Renal cortical epithelial cell (primary cell): Measurements from ENCODE around the gene ZNF615. TPM values are rescaled to one million over a fixed set of nuclear protein-coding genes. Genes with fewer than 3 reads are reported as not detected.
"Not testable (repeated sequence)": the region's sequence is repeated elsewhere in the genome, so short reads cannot be mapped to it uniquely, and the experiment has no call there.

Source experiments
- DNase-seq: peaks from one replicate; pipeline ENCODE4 v3.0.0-alpha.2; 2011; ENCODE audit warnings: low read depth
- total RNA-seq: library from RNA; depleted of rRNA; stranded (reverse); fragments of >200 nt; gene quantifications from 2 replicates; pipeline ENCODE4 v1.2.3, GENCODE V29; 2014

The ZNF615 gene
- total RNA-seq, 1 donor from 2014 or later: 20.6 TPM

DNA sequence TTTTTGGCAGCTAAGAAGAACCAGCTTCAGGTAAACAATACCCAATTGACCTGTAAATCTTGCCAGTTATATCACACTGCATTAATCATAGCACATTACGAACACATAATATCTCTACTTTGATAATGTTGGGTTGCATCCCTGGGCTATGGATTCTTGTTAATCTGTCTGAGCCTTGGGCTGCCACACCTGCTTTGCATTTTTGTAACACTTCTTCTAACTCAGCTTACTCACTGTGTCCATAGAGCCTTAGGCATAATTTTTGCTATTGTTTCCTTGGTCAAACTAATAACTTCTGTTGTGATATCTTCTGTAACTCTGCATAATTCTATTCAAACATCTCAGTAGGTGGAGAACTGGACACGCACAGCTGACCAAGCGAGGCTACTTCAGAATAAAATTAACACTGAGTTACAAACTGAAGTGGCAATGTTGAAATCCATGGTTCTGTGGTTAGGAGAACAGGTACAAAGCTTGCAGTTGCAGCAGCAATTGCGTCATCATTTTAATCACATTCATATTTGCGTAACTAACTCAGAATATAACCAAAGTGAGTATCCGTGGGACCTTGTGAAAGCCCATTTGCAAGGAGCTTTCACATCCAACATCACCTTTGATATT lies 27.8 kb downstream of the ZNF615 start:
- peak; percentile 66 for DNase-seq

DNA sequence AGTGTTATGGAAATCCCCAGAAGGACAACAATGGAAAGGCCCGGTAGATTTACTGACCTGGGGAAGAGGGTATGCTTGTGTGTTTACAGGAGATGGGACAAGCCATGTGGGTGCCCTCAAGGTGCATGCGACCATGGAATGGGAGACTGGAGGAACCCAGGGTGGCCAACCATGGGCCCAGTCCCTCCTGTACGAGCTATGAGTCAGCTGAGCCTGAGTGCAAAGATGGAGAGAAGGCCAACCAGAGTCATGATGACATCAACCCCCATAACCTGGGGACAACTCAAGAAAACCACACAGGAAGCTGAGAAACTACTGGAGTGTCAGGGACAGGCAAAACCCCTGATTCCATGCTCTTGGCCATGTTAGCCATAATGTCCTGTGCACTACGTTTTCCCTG lies 29.1 kb downstream of the ZNF615 start:
- no peak for DNase-seq

DNA sequence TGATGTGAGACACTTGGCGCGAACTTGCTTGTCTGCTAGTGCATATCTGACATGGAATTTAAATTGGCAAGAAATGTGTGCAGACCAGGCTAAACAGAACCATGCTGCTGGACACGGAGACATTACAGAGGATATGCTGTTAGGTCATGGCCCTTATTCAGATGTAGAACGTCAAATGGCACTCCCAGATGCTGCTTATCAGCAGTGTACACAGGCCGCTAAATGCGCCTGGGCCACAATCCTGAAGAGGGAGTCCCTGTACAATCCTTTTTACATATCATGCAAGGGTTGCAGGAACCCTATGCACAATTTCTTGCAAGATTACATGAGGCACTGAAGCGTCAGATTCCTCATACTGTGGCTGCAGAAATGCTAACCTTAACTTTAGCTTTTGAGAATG lies 30.7 kb downstream of the ZNF615 start:
- no peak for DNase-seq

DNA sequence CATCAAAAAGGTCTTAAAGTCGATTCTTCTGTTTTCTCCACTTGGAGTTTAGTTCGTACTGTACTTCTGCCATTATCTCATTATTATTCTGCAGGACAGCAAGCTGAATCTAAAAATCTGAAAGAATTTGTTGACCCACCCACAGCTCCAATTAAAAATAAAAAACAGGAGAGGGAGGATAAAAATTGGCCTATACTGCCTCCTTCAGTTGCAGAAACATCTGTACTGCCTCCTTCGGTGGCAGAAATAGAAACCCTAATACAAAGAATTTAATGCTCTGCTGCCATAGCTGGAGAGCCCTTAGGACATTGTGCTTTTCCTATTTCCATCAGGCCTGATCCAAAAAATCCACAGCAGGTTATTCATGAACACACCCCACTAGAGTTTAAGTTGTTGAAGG lies 31.2 kb downstream of the ZNF615 start:
- no peak for DNase-seq

DNA sequence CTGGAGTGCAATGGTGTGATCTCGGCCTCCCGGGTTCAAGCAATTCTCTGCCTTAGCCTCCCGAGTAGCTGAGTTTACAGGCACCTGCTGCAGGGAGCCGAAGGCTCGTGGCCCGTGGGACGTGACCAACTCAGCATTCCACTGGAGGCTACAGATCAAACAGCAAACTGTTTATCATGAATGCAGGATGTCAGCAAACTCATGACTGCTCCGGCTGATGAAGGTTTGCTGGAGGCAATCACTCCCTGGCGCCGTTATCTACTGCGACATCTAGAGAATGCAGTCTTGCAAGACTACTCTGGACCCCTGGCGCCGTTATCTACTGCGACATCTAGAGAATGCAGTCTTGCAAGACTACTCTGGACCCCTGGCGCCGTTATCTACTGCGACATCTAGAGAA lies 32.2 kb downstream of the ZNF615 start:
- DNase-seq: not testable (repeated sequence)

DNA sequence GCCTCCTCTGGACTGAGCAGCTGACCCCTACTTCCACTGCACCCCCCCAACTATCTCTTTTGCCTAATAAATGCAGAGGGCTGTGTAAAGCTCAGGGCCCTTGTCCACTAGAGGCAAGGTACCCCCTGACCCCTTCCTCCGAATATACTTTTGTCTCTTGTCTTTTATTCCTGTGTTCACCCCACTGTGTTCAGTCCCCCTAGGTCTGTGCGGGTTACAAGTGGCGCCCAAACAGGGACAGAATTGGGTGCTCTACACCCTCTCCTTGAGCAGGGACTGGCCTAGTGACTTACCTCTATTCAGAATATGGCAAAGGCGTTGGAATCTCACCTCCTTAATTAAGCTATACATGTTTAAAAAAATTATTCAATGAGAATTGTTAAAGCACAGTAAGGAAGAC lies 36.4 kb downstream of the ZNF615 start:
- DNase-seq: no peak

DNA sequence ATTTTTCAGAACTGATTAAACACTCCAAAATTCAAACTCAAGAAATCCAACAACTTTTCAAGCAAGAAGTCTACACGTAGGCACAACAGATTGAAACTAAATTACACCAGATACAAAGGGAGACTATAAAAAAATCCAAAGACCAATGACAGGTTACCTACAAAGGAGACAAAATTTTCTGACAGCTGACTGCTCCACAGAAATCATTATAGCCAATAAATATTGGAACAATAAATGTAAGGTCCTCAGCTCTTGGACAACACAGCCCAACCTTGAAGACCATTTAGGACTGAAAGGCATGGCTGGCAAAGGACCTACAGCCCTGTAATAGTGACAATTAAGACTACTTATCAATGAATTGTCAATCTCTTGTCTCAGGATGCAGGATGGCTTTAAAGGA lies 37.3 kb downstream of the ZNF615 start:
- no peak for DNase-seq

DNA sequence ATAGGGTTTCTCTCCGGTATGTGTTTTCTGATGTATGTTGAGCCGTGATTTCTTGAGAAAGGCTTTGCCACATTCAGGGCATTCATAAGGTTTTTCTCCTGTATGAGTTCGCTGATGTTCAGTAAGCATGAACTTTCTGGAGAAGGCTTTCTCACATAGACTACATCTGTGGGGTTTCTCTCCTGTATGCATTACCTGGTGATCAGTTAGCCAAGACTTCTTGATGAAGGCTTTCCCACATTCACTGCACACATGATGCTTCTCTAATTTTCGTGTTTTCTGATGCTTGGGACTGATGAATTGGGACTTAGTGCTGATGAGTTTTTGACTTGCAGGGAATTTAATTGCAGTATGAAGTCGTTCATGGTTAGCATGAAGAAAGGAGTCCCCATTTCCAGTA lies 42.4 kb downstream of the ZNF615 start:
- DNase-seq: no peak

DNA sequence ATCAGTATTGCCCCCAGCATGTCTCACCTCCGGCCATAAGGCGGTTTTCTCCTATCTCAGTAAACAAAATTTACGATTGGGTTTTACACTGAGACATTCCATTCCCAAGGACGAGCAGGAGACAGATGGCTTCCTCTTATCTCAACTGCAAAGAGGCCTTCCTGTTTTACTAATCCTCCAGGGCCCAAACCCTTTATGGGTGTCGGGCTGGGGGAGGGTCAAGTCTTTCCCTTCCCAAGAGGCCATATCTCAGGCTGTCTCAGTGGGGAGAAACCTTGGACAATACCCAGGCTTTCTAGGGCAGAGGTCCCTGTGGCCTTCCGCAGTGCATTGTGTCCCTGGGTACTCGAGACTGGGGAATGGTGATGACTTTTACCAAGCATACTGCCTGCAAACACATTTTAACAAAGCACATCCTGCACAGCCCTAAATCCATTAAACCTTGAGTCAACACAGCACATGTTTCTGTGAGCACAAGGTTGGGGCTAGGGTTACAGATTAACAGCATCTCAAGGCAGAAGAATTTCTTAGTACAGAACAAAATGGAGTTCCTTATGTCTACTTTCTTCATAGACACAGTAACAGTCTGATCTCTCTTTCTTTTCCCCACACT lies 47.3 kb downstream of the ZNF615 start:
- DNase-seq: peak; percentile 3

DNA sequence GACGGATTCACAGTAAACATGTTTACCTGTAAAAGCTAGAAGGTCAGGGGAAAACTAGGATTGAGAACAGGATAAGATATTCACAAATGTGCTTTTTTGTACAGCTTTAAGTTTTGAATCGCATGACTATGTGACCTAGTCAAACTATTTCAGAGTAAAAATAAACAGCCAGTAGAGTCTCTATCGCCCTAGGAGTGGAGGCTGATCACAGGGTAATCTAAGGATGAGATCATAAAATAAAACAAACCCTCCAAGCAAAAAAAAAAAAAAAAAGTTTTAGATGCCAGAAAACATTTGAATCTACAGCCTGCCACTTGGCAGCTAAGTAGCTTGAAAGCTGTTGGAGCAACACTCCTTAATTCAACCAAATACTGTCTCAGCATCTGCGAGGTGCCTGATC lies 48.2 kb downstream of the ZNF615 start:
- no peak for DNase-seq

DNA sequence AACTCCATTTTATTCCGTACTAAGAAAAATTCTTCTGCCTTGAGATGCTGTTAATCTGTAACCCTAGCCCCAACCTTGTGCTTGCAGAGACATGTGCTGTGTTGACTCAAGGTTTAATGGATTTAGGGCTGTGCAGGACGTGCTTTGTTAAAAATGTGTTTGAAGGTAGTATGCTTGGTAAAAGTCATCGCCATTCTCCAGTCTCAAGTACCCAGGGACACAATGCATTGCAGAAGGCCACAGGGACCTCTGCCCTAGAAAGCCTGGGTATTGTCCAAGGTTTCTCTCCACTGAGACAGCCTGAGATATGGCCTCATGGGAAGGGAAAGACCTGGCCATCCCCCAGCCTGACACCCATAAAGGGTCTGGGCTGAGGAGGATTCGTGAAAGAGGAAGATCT lies 50.2 kb downstream of the ZNF615 start:
- not testable (repeated sequence) for DNase-seq

DNA sequence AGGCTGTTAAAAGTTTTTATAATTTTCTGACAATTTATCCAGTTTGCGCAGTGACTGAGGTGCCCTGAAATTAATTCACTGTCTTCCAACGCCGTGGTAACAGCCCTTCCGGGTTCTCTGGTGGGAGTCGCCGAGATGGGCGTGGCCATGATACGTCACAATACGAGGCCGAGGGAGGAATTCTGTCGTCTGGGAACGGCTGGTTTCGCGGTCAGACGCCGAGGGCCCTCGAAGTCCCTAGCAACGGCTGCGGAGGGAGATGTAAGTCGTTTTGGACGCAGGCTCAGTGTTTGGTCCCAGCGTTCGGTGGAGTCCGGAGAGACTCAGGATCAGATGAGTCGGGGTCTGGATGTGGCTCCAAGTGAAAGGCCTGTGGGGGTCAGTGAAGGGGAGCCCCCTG lies 59.0 kb downstream of the ZNF615 start:
- DNase-seq: no peak

DNA sequence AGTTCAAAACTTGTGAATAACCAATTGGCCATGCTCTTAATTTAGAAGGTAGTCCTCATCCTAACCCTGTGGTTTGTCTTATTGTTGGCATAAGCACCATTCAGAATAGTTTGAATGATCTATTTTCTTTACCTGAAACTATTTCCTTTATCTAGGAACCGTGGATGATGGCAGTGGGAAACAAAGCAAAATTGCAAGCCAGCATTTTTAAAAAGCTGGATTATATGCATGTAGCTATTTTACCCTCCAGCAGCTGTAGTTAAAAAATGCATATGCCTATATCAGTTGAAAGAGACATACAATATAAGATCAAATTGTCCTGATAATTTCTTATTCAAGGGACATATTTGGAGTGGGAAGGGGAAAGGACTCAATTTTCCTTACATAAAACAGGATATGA lies 61.4 kb downstream of the ZNF615 start:
- no peak for DNase-seq

DNA sequence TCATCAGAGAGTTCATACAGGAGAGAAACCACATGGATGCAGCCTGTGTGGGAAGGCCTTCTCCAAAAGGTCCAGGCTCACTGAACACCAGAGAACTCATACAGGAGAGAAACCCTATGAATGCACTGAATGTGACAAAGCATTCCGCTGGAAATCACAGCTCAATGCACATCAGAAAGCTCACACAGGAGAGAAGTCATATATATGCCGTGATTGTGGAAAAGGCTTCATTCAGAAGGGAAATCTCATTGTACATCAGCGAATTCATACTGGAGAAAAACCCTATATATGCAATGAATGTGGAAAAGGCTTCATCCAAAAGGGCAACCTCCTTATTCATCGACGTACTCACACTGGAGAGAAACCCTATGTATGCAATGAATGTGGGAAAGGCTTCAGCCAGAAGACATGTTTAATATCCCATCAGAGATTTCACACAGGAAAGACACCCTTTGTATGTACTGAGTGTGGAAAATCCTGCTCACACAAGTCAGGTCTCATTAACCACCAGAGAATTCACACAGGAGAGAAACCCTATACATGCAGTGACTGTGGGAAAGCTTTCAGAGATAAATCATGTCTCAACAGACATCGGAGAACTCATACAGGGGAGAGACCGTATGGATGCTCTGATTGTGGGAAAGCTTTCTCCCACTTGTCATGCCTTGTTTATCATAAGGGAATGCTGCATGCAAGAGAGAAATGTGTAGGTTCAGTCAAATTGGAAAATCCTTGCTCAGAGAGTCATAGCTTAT lies 63.0 kb downstream of the ZNF615 start:
- DNase-seq: no peak

Other genes starting within 250 kb of the ZNF615 start
- gene FPR2, start 247.0 kb downstream of the ZNF615 start, total RNA-seq: 0.10 TPM in 1 of 2 replicates, not detected in the other
- gene FPR3, start 213.1 kb downstream of the ZNF615 start, total RNA-seq: not detected in 2 replicates
- gene ZNF577, start 120.3 kb downstream of the ZNF615 start, total RNA-seq: 3.0 and 14.7 TPM in 2 replicates
- 10.9 and 14.9 TPM in 2 replicates for gene ZNF649, start 103.2 kb downstream of the ZNF615 start, total RNA-seq
- gene ZNF613, start 80.7 kb downstream of the ZNF615 start, total RNA-seq: 5.2 and 12.0 TPM in 2 replicates
- 14.4 and 15.6 TPM in 2 replicates for gene ZNF350, start 21.4 kb downstream of the ZNF615 start, total RNA-seq
- 11.6 and 15.8 TPM in 2 replicates for gene ZNF614, start 20.2 kb upstream of the ZNF615 start, total RNA-seq
- gene ZNF432, start 40.6 kb upstream of the ZNF615 start, total RNA-seq: 6.6 and 18.1 TPM in 2 replicates
- gene ZNF841, start 87.6 kb upstream of the ZNF615 start, total RNA-seq: 18.8 and 22.8 TPM in 2 replicates
- gene ZNF616, start 131.7 kb upstream of the ZNF615 start, total RNA-seq: 14.8 and 14.9 TPM in 2 replicates
- 7.5 and 18.2 TPM in 2 replicates for gene ZNF836, start 163.4 kb upstream of the ZNF615 start, total RNA-seq
- gene PPP2R1A, start 181.8 kb upstream of the ZNF615 start, total RNA-seq: 293 and 385 TPM in 2 replicates